Left lung (tissue), 10 donors: ENCODE measurements around the gene CSNK2A1. TPM values are rescaled to one million over a fixed set of nuclear protein-coding genes. Genes with fewer than 3 reads are reported as not detected.

ENCODE experiments used
- ATAC-seq: fragments of 200-7000 bp; cut with Tn5 transposase; one replicate; pipeline ENCODE4 v1.9.1; 2020; ENCODE audit warnings: moderate library complexity
- DNase-seq, 4 donors: peaks; one replicate each; pipeline ENCODE4 v3.0.0-alpha.2; 2013 to 2020
- H3K27ac ChIP-seq, 2 donors: fragments of 200-600 bp; sonication (generic) in 1 of 2; one replicate each; pipeline versions ENCODE4 v1.5.0 to v1.8.0; 2020 to 2021
- H3K27me3 ChIP-seq, 2 donors: fragments of 200-600 bp; sonication (generic) in 1 of 2; one replicate each; pipeline versions ENCODE4 v1.5.0 to v1.8.0; 2020 to 2021
- H3K36me3 ChIP-seq, 2 donors: fragments of 200-600 bp; sonication (generic) in 1 of 2; one replicate each; pipeline versions ENCODE4 v1.5.0 to v1.8.0; 2020 to 2021
- H3K4me1 ChIP-seq, 2 donors: fragments of 200-600 bp; one replicate each; pipeline ENCODE4 v1.8.0; 2021
- H3K4me3 ChIP-seq, 2 donors: fragments of 200-600 bp; sonication (generic) in 1 of 2; one replicate each; pipeline versions ENCODE4 v1.5.0 to v1.8.0; 2020 to 2021; ENCODE audit warnings: mild to moderate bottlenecking in 1 of 2
- H3K9me3 ChIP-seq, 2 donors: fragments of 200-600 bp; sonication (generic) in 1 of 2; one replicate each; pipeline versions ENCODE4 v1.5.0 to v1.8.0; 2020 to 2021
- CTCF ChIP-seq, 2 donors: fragments of 200-600 bp; sonication (generic) in 1 of 2; IDR thresholded peaks; one replicate each; pipeline versions ENCODE4 v1.5.0 to v1.8.0; 2021; ENCODE audit warnings: antibody characterized with exemption in 2 of 2
- intact Hi-C, 2 donors: fragments of 100-400 bp; cut with DNase I; formaldehyde crosslinking; loops; one replicate each; pipeline versions ENCODE4 v1.11.2 to v1.14.2; 2022
- polyA plus RNA-seq, 6 donors: library from polyadenylated mRNA; unstranded; fragments of 120-200 nt; gene quantifications; one replicate each; pipeline ENCODE4 v1.2.1, GENCODE V29; 2013; ENCODE audit not compliant: insufficient read length in 6 of 6
- total RNA-seq, 2 donors: library from RNA; stranded (reverse); fragmentation: NEBNext Ultra II Directional; extraction: Animal tissue kit (Norgen Biotek cat#: 25700); gene quantifications; one replicate each; pipeline ENCODE4 v1.2.1, GENCODE V29; 2021
- donor health status: DM: no; HTN: yes; CAD: no.
- donor health status: DM: no; HTN: no; CAD: no.

Gene CSNK2A1
- total and polyA plus RNA-seq, 8 donors = 78.5 to 157 (median 133) TPM

GRCh38 chr20:556984-557383, 13.4 kb upstream of the CSNK2A1 start:
- ATAC-seq (no peak), DNase-seq (no peak)
- no peaks in the 10 kb centered on the region for H3K4me1 ChIP-seq
- H3K9me3 ChIP-seq = no peaks in the 10 kb centered on the region
- intact Hi-C loops = no loop called here
- H3K27me3 ChIP-seq = peaks cover 0 to 26% of the 10 kb centered on the region in 2 donors
- no peak overlapping the region for H3K4me3 ChIP-seq
- no peak for TF ChIP-seq CTCF (IDR thresholded peaks at IDR 0.05)
- H3K27ac ChIP-seq = no peak overlapping the region
- no peaks in the 10 kb centered on the region for H3K36me3 ChIP-seq

- peak; percentile 60 for ATAC-seq
- no peak overlapping the region for H3K27ac ChIP-seq
- DNase-seq = no peak
- no peak overlapping the region for H3K4me3 ChIP-seq
- H3K36me3 ChIP-seq = no peaks in the 10 kb centered on the region
- H3K4me1 ChIP-seq = no peaks in the 10 kb centered on the region
- H3K27me3 ChIP-seq = peaks cover 0 to 25% of the 10 kb centered on the region in 2 donors
- TF ChIP-seq CTCF (IDR thresholded peaks at IDR 0.05) = no peak
- intact Hi-C loops = no loop called here
- no peaks in the 10 kb centered on the region for H3K9me3 ChIP-seq
Observed at GRCh38 chr20:555976-556385, 12.4 kb upstream of the CSNK2A1 start.

GRCh38 chr20:550611-551010, 7.0 kb upstream of the CSNK2A1 start:
- Histone ChIP-seq H3K36me3 (no peaks in the 10 kb centered on the region), H3K4me1 (no peaks in the 10 kb centered on the region), H3K27me3 (peaks cover 0 to 30% of the 10 kb centered on the region in 2 donors), H3K4me3 (no peak overlapping the region), H3K27ac (no peak overlapping the region), H3K9me3 (no peaks in the 10 kb centered on the region)
- ATAC-seq (no peak), DNase-seq (no peak)
- intact Hi-C loops = no loop called here
- no peak for TF ChIP-seq CTCF (IDR thresholded peaks at IDR 0.05)

- no peak for TF ChIP-seq CTCF (IDR thresholded peaks at IDR 0.05)
- ATAC-seq (no peak), DNase-seq (no peak)
- H3K9me3 ChIP-seq = no peaks in the 10 kb centered on the region
- intact Hi-C loops = no loop called here
- no peak overlapping the region for H3K27ac ChIP-seq
- H3K4me1 ChIP-seq = no peaks in the 10 kb centered on the region
- H3K27me3 ChIP-seq = peaks cover 0 to 23% of the 10 kb centered on the region in 2 donors
- no peaks in the 10 kb centered on the region for H3K36me3 ChIP-seq
- H3K4me3 ChIP-seq = no peak overlapping the region
Observed at GRCh38 chr20:549722-550496, 6.3 kb upstream of the CSNK2A1 start.

- Histone ChIP-seq H3K4me3 (no peak overlapping the region), H3K27ac (no peak overlapping the region), H3K36me3 (no peaks in the 10 kb centered on the region), H3K27me3 (peaks cover 0 to 22% of the 10 kb centered on the region in 2 donors), H3K4me1 (peaks cover 0 to 6% of the 10 kb centered on the region in 2 donors), H3K9me3 (no peaks in the 10 kb centered on the region)
- intact Hi-C loops = no loop called here
- DNase-seq (no peak), ATAC-seq (no peak)
- TF ChIP-seq CTCF (IDR thresholded peaks at IDR 0.05) = no peak
Observed at GRCh38 chr20:548906-549305, 5.3 kb upstream of the CSNK2A1 start.
